GM12873 (cell line): ENCODE measurements around the gene NAMPT.

Source experiments
- CTCF ChIP-seq: IDR thresholded peaks from 2 replicates; pipeline ENCODE4 v1.5.1; 2012; ENCODE audit warnings: low read depth, mild to moderate bottlenecking, moderate library complexity, low read length, control low read depth; ENCODE audit not compliant: insufficient read depth; ENCODE audit errors: missing control alignments

Gene NAMPT

GRCh38 chr7:106326594-106327537, 42.1 kb upstream of the NAMPT start:
- TF ChIP-seq CTCF, result no peak

- TF ChIP-seq CTCF, result no peak
Measured at GRCh38 chr7:106318482-106318881, 33.7 kb upstream of the NAMPT start.

GRCh38 chr7:106317971-106318370, 33.2 kb upstream of the NAMPT start:
- TF ChIP-seq CTCF, result no peak

GRCh38 chr7:106316947-106317346, 32.2 kb upstream of the NAMPT start:
- no peak for TF ChIP-seq CTCF

GRCh38 chr7:106314875-106315274, 30.1 kb upstream of the NAMPT start:
- no peak for TF ChIP-seq CTCF

GRCh38 chr7:106313966-106314365, 29.2 kb upstream of the NAMPT start:
- no peak for TF ChIP-seq CTCF

GRCh38 chr7:106313456-106313901, 28.7 kb upstream of the NAMPT start:
- TF ChIP-seq CTCF, result no peak
